ENCODE data around the gene KCNN4. TPM values are rescaled to one million over a fixed set of nuclear protein-coding genes. Genes with fewer than 3 reads are reported as not detected.

KCNN4 gene
- total RNA-seq, 1 experiment from 2014 or later = 29.7 TPM

- CTCF ChIA-PET = no interaction called here
- Histone ChIP-seq H3K4me1 (ENCODE audit: control insufficient read depth, insufficient read depth, low read length) (no peaks in the 10 kb centered on the region), H3K27ac (ENCODE audit: low read length) (no peak overlapping the region), H3K9me3 (ENCODE audit: control insufficient read depth, insufficient read depth, low read depth, low read length) (no peaks in the 10 kb centered on the region), H3K36me3 (ENCODE audit: control insufficient read depth, insufficient read depth, low read length) (no peaks in the 10 kb centered on the region), H3K4me3 (ENCODE audit: low read depth in 2 of 2, low read length in 2 of 2) (no peak overlapping the region), H3K27me3 (ENCODE audit: control insufficient read depth, insufficient read depth, low read length) (no peaks in the 10 kb centered on the region)
- in situ Hi-C loops (cut with HindIII; ENCODE audit: low pct_unique_long_range_greater_than_20kb, low sequenced_read_pairs) = no loop called here
- intact Hi-C loops (cut with micrococcal nuclease; ENCODE audit: unreplicated experiment) = no loop called here
- DNase-seq (ENCODE audit: low read depth, low spot score) = no peak
- TF ChIP-seq TCF7L2 (IDR thresholded peaks at IDR 0.05; ENCODE audit: low read depth, low read length) (no peak), SIN3A (IDR thresholded peaks at IDR 0.05; ENCODE audit: borderline replicate concordance, insufficient read depth, low read depth, low read length) (no peak)
- POLR2A ChIA-PET = no interaction called here
- no TSS peak for BruUV-seq (replicated peaks)
- no peak for ATAC-seq
Measured at GRCh38 chr19:43812688-43813087, 31.9 kb upstream of the KCNN4 start.

DNA sequence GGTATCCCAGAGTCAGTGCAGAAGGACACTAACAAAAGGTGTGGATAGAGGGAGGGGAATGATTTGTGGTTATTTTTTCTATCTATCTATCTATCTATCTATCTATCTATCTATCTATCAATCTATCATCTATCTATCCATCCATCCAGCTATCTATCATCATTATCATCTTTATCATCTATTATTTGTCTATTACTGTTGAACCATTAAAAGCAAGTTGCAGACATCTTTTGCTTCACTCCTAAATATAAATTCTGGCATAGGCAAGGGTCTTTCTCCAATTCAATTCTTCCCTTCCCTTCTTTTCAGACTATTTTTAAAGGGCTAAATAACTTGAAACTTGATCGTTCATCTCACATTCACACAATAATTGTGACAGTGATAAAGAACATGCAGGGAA, 31.5 kb upstream of the KCNN4 start:
- H3K4me1 ChIP-seq (ENCODE audit: control insufficient read depth, insufficient read depth, low read length) = no peaks in the 10 kb centered on the region
- H3K27ac ChIP-seq (ENCODE audit: low read length) = no peak overlapping the region
- ATAC-seq = no peak
- H3K27me3 ChIP-seq (ENCODE audit: control insufficient read depth, insufficient read depth, low read length) = no peaks in the 10 kb centered on the region
- H3K9me3 ChIP-seq (ENCODE audit: control insufficient read depth, insufficient read depth, low read depth, low read length) = no peaks in the 10 kb centered on the region
- H3K36me3 ChIP-seq (ENCODE audit: control insufficient read depth, insufficient read depth, low read length) = no peaks in the 10 kb centered on the region
- no peak for TF ChIP-seq TCF7L2 (IDR thresholded peaks at IDR 0.05; ENCODE audit: low read depth, low read length)
- TF ChIP-seq SIN3A (IDR thresholded peaks at IDR 0.05; ENCODE audit: borderline replicate concordance, insufficient read depth, low read depth, low read length) = no peak
- TF ChIP-seq, protein P1, sequence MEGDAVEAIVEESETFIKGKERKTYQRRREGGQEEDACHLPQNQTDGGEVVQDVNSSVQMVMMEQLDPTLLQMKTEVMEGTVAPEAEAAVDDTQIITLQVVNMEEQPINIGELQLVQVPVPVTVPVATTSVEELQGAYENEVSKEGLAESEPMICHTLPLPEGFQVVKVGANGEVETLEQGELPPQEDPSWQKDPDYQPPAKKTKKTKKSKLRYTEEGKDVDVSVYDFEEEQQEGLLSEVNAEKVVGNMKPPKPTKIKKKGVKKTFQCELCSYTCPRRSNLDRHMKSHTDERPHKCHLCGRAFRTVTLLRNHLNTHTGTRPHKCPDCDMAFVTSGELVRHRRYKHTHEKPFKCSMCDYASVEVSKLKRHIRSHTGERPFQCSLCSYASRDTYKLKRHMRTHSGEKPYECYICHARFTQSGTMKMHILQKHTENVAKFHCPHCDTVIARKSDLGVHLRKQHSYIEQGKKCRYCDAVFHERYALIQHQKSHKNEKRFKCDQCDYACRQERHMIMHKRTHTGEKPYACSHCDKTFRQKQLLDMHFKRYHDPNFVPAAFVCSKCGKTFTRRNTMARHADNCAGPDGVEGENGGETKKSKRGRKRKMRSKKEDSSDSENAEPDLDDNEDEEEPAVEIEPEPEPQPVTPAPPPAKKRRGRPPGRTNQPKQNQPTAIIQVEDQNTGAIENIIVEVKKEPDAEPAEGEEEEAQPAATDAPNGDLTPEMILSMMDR (IDR thresholded peaks at IDR 0.05) = no peak
- no peak for TF ChIP-seq REST (IDR thresholded peaks at IDR 0.05; ENCODE audit: insufficient read depth in 1 of 2, low read depth in 2 of 2, low read length in 1 of 2)
- TF ChIP-seq POLR2AphosphoS5 (IDR thresholded peaks at IDR 0.05; ENCODE audit: low read depth, low read length) = no peak
- DNase-seq (ENCODE audit: low read depth, low spot score) = no peak
- H3K4me3 ChIP-seq (ENCODE audit: low read depth in 2 of 2, low read length in 2 of 2) = no peak overlapping the region
- CTCF ChIA-PET = no interaction called here
- POLR2A ChIA-PET = no interaction called here
- intact Hi-C loops (cut with micrococcal nuclease; ENCODE audit: unreplicated experiment) (no loop called here), in situ Hi-C loops (cut with HindIII; ENCODE audit: low pct_unique_long_range_greater_than_20kb, low sequenced_read_pairs) (no loop called here)
- BruUV-seq (replicated peaks) = no TSS peak

GRCh38 chr19:43811837-43812236, 31.1 kb upstream of the KCNN4 start:
- Histone ChIP-seq H3K27me3 (ENCODE audit: control insufficient read depth, insufficient read depth, low read length) (no peaks in the 10 kb centered on the region), H3K9me3 (ENCODE audit: control insufficient read depth, insufficient read depth, low read depth, low read length) (no peaks in the 10 kb centered on the region), H3K4me1 (ENCODE audit: control insufficient read depth, insufficient read depth, low read length) (no peaks in the 10 kb centered on the region), H3K36me3 (ENCODE audit: control insufficient read depth, insufficient read depth, low read length) (no peaks in the 10 kb centered on the region), H3K4me3 (ENCODE audit: low read depth in 2 of 2, low read length in 2 of 2) (no peak overlapping the region), H3K27ac (ENCODE audit: low read length) (no peak overlapping the region)
- intact Hi-C loops (cut with micrococcal nuclease; ENCODE audit: unreplicated experiment) = no loop called here
- no TSS peak for BruUV-seq (replicated peaks)
- CTCF ChIA-PET = no interaction called here
- no peak for TF ChIP-seq POLR2AphosphoS5 (IDR thresholded peaks at IDR 0.05; ENCODE audit: low read depth, low read length)
- TF ChIP-seq SIN3A (IDR thresholded peaks at IDR 0.05; ENCODE audit: borderline replicate concordance, insufficient read depth, low read depth, low read length) = no peak
- no peak for TF ChIP-seq REST (IDR thresholded peaks at IDR 0.05; ENCODE audit: insufficient read depth in 1 of 2, low read depth in 2 of 2, low read length in 1 of 2)
- TF ChIP-seq, protein P1 (IDR thresholded peaks at IDR 0.05) = no peak
- no peak for TF ChIP-seq TCF7L2 (IDR thresholded peaks at IDR 0.05; ENCODE audit: low read depth, low read length)
- in situ Hi-C loops (cut with HindIII; ENCODE audit: low pct_unique_long_range_greater_than_20kb, low sequenced_read_pairs) = no loop called here
- DNase-seq (ENCODE audit: low read depth, low spot score) (no peak), ATAC-seq (no peak)
- POLR2A ChIA-PET = no interaction called here
